SK-N-MC (cell line): ENCODE data around the gene SIVA1.

ENCODE experiments used
- EZH2 ChIP-seq: fragments of 200-600 bp; sonication (generic); IDR thresholded peaks from one replicate; pipeline ENCODE4 v1.6.1; 2017; ENCODE audit warnings: antibody characterized with exemption
- POLR2AphosphoS5 ChIP-seq: IDR thresholded peaks from 2 replicates; pipeline ENCODE4 v1.6.1; 2012; ENCODE audit warnings: mild to moderate bottlenecking, low read depth, low read length, borderline replicate concordance

- no peak for TF ChIP-seq EZH2
- no peak for TF ChIP-seq POLR2AphosphoS5
Measured at GRCh38 chr14:104757238-104757585, 4.3 kb downstream of the SIVA1 start.
